SH-SY5Y (cell line): ENCODE results near the gene MAJIN.

ENCODE experiments used
- GATA2 ChIP-seq: IDR thresholded peaks from 2 replicates; pipeline ENCODE4 v1.6.1; 2011; ENCODE audit warnings: mild to moderate bottlenecking, low read depth, low read length
- GATA3 ChIP-seq: IDR thresholded peaks from 2 replicates; pipeline ENCODE4 v1.6.1; 2011; ENCODE audit warnings: low read depth, mild to moderate bottlenecking, low read length, moderate library complexity

Gene MAJIN

DNA sequence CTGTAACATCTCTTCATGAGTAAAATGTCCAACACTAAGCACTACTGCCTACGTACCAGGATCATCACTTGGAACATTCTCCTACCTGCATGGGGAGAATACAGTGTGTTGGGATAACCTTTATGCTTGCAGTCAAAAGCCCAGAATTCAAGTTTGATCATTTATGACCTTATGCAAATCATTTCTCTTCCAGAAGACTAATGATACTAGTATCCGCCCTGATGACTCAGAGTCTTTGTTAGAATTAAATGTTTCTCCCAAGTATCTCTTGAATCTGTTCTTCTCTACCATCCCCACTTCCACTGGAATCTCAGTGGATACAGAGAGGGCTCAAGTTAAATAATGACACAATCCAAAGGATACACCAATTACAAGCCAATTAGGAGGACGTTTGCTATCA lies 12.4 kb downstream of the MAJIN start:
- TF ChIP-seq GATA2 (no peak), GATA3 (no peak)

DNA sequence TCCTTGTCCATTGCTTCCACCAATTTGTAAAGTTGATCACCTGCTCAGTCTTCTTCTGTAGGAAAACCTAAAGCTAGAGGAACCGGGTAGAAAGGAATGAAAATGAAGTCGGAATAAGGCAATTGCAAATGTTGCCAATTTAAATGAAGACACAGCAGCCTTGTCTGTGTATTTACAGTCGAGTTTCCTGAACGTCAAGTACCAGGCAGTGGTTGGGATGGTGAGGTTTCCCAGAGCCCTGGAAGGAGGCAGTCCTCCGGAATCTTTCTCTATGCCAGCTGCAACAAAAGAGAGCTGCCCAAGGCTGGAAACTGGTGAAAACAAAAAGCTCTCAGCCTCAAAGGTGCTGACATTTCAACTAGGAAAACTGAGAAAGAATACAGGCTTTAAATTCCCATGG lies 17.7 kb downstream of the MAJIN start:
- TF ChIP-seq GATA2 = no peak
- no peak for TF ChIP-seq GATA3

DNA sequence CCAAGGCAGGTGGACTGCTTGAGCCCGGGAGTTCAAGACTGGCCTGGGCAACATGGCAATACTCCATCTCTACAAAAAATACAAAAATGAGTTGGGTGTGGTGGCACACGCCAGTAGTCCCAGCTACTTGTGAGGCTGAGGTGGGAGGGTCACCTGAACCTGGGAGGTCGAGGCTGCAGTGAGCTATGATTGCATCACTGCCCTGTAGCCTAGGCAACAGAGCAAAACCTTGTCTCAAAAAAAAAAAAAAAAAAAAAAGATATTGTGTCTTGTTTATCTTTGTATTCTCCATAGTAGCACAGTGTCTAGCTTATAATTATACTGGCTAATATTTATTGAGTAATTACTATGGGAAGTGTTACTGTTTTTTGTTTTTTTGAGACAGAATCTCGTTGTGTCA lies 20.4 kb downstream of the MAJIN start:
- no peak for TF ChIP-seq GATA2

DNA sequence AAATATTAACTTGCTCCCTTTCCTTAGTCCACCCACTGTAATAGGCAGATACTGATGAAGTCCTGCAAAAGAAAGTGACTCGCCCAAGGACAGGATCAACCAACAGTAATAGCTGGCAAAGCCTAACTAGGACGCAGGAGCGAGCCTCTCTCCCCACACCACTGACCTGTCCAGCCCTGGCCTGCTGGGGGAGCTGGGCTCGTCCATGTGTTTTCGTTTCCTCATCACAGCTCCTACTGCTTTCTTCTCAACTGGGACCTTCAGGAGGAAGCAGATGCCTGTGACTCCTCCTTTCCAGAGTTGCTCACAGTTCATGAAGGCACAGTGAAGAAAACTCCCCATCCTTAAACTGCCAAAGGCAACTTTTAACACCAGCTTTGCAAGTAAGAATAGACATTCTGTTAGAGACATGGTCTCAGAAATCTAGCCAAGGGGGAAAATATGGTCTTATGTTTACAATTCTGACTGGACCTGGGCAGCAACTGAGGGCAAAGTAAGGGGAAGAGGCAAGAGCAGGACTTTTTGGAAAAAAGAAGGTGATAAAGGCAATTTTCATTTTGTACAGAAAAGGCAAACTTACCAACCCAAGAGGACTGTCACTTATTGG lies 24.6 kb downstream of the MAJIN start:
- no peak for TF ChIP-seq GATA2
- no peak for TF ChIP-seq GATA3

DNA sequence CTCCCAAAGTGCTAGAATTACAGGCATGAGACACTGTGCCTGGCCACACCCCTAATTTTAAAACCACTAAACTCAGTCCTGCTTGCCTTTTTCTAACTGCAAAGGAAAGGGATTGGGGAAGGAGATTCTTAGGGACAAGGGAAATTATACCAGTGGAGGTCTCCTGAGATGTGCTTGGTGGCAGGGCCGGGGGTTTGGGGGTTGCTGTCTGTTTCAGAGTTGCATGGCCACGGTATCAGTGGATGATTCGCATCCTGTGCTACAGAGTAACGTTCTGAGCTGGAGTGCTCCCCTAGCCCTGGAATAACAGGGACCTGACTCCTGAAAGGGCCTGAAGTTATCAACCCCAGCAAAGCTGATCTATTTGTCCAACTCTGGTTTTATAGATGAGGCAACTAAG lies 35.4 kb downstream of the MAJIN start:
- TF ChIP-seq GATA3 = no peak
- no peak for TF ChIP-seq GATA2

DNA sequence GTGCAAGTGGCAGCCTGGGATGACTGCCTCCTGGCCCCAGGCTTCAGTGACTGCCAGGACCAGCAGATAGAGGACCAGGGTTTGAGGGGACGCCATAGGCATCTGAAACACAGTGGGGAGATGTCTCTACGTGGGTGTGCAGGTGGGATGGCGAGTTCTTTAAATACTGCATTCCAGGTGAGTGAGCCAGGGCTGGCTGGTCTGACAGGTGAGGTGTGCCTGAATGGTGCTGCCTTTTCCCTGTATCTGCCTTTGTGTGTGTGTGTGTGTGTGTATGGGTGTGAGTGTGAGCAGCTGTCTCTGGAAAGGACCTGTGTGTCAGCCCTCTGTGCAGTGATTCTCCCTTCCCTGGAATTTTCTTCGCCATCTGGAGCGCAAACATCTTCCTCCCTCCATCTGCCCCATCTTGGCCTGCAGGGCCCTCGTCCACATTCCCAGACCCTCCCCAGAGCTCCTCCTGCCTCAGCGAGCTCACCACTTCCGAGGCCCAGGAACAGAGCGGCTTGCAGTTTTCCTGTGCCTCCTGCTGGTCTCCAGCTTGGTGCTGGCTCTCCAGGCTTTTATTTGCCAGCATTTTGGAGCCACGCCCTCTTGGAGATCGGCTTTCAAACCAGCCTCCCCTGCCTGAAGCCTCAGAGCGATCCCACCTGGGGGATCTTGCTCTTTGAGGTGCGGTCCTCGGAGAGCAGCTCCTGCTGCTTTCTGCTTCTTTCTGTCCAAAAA lies 36.4 kb downstream of the MAJIN start, which contains the start of gene GPHA2:
GPHA2 (minus strand) TSS at position 535 of the 723 bp plus-strand sequence; CDS start at position 102, 433 bp downstream.
- no peak for TF ChIP-seq GATA3
- no peak for TF ChIP-seq GATA2

DNA sequence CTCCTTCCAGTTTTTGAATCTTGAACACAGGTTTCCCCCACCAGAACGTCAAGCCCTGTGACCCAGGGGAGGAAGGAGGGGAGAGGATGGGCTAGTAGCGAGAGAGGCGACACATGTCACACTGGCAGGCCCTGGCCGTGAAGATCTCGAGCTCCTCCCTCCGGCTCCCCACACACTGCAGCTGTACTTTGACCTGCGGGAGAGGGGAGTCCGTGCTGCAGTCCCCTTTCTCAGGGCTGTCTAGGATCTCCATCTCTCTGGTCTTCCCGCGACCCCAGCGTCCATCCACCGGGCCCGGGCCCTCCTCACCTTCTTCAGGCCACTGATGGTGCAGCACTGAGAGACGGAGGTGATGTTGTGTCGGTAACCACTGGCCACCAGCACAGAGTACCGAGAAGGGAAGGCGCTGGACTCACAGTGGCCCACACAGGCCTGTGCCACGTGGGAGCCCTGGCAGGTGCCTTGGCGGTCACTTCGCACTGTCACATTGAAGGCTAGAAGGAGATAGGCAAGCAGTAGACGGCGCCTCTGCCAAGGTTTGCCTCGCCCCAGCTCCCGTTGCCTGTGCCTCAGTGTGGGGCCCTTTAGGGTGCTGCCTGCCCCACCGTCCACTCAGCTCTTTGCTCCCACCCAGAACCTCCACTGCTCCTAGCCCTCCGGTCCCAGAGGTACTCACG lies 37.1 kb downstream of the MAJIN start:
- no peak for TF ChIP-seq GATA3
- TF ChIP-seq GATA2 = no peak

DNA sequence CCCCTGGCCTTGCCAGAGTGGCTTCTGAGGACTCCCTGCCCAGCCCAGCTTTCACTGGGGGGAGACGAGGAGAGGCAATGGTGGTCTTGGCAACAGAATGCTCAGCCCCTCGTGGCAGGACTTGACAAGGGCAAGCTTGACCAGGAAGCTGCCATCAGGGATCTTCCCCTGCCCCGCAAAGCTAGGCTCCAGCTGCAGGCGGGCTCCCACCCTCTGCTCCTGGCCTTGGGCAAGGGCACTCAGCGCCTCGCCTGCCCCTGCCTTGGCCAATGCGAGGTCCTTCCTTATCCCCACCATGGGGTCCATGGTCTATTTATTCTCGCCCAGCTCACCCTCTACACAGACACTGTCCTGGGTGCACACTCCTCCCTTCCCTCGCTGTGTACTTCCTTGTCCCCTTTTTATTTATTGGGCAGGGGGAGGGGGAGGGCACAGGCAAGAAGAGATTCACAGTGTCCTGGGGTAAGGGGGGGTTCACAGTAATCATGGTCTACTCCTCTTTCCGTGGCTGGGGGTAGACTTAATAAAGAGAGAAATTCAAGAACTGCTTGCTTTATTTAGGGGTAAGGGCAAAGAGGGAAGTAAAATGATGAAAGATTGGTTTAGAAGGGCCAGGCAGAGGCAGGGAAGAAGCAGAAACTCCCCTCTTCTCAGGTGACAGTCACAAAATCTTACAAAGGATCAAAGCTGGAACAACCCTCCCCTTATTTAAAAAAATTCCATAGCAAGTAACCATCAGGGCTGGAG lies 37.8 kb downstream of the MAJIN start:
- no peak for TF ChIP-seq GATA3
- no peak for TF ChIP-seq GATA2

DNA sequence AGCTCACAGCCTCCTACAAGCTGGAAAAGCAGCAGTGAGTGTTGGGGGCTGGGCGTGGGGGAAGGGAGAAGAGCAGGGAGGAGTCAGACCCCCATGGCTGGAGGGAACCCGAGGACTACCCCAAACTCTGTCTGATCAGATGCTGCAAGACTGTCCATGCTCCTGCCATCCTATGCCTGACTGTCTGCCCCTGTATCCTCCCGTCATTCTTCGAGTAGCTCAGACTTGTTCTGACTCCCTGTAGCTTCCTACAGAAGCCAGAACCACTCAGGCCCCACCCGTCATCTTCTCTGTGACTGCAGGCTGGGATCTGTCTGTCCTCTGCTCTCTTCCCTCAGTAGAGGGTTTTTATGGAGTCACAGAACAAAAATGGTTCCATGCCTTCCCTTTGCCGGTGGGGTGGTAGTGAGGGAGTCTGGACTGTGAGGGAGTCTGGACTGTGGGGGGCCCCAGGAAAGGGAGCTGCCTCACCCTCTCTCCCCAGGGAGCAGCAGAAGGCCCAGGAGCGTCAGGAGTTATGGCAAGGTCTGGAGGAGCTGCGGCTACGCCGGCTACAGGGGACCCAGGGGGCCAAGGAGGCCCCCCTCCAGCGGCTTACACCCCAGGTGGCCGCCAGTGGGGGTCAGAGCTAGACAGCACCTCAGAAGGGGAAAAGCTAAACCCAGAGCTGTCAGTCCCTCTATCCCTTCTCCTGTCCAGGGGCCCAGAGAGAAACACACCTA lies 38.5 kb downstream of the MAJIN start:
- TF ChIP-seq GATA2 (no peak), GATA3 (no peak)

DNA sequence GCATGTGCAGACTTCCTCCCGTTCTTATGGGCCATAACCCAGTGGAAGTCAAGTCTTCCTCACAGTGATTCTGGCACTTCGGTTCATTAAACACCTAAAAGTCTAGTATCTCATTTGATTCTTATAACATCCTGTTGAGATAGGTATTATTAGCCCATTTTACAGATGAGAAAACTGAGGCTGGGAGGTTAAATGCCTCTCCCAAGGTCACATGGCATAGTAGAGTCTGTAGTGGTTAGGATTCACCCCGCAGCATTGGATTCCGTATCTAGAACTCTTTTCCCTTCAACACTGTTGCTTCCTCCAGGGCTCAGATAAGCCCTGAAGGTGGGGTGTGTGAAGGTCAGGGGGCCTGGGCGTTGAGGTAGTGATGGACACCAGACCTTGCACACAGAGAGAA lies 39.6 kb downstream of the MAJIN start:
- TF ChIP-seq GATA2 (no peak), GATA3 (no peak)

DNA sequence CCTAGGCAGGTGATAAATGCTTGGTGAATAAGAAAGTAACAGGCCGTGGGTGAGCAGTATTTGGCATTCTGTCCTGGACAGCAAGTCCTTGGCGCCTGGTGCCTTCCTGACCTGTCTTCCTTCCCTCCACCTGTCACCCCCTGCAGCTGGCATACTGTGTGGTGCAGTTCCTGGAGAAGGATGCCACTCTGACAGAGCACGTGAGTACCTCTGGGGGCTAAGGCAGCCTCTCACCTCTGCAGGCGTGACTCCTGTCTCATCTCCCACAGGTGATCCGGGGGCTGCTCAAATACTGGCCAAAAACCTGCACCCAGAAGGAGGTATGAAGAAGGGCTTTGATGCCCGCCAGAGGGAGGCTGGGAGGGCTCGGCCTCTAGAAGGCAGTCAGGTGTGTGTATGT lies 40.6 kb downstream of the MAJIN start:
- TF ChIP-seq GATA2 (no peak), GATA3 (no peak)

DNA sequence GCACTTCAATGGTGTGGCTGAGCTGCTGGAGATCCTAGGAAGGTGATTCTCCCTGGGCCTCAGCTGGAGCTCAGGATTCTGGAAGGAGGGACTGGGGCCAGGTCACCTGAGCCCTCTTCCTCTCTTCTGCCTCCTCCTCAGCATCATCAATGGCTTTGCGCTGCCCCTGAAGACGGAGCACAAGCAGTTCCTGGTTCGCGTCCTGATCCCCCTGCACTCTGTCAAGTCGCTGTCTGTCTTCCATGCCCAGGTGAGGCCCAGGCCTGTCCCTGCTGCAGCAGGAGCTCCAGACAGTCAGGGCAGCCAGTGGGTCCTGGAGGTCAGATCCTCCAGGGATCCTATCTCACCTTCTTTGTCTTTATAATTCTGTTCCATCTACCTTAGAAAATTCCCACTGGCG lies 41.6 kb downstream of the MAJIN start:
- TF ChIP-seq GATA3 (no peak), GATA2 (no peak)

DNA sequence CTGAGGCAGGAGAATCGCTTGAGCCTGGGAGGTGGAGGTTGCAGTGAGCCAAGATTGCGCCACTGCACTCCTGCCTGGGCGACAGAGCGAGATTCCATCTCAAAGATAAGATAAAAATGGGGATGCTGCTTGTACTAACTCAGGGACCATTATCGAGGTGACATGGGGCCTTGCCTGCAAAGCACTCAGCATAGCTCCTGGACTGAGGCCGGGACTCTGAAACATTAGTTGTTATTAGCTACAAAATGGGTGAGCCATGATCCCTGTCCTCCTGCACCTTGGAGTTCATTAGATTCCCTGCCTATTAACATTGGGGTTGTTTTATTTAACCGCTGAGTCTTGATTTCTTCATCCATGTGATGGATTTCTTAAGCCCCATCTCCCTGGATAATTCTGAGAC lies 42.3 kb downstream of the MAJIN start:
- TF ChIP-seq GATA2 = no peak
- TF ChIP-seq GATA3 = no peak

DNA sequence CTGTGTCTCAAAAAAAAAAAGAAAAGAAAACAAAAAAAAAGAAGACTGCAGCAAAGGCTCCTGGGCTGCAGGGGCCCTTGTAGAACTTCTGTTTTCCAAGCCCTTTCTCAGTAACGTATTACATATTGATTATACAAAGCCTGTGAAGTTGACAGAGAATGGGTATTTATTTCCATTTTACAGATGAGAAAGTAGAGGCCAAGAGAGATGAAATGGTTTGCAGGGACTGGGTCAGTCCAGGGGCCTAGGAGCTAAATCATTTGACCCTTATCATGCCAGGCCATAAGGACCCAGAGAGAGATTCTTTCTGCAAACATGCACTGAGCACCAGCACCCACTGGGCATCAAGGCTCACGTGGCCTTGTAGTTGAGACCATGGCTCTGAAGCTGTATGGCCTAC lies 43.0 kb downstream of the MAJIN start:
- TF ChIP-seq GATA2 (no peak), GATA3 (no peak)
